Caco-2 (cell line): ENCODE data around the gene EFCAB9. TPM values are rescaled to one million over a fixed set of nuclear protein-coding genes. Genes with fewer than 3 reads are reported as not detected.
"Not testable (repeated sequence)": the region's sequence is repeated elsewhere in the genome, so short reads cannot be mapped to it uniquely, and the experiment has no call there.

Experiments
- BruUV-seq: library from RNA; stranded (reverse); fragments of 400-500 nt; replicated peaks from 2 replicates; lab custom pipeline; 2021; lab: Mats Ljungman, UMichigan
- CTCF ChIA-PET: fragments of 300-600 bp; sonication (Branson Sonifier 250); formaldehyde crosslinking; loops from one replicate; lab custom pipeline; 2022; ENCODE audit warnings: antibody characterized with exemption; lab: Charles Lee
- POLR2A ChIA-PET: fragments of 300-600 bp; sonication (Branson Sonifier 250); formaldehyde crosslinking; loops from one replicate; lab custom pipeline; 2022; ENCODE audit warnings: antibody characterized with exemption; lab: Charles Lee
- DNase-seq, 2 experiments: peaks; one replicate each; pipeline versions ENCODE4 v3.0.0 to v3.0.0-alpha.2; 2020 to 2022
- H3K27me3 ChIP-seq: replicated peaks from 2 replicates; pipeline ENCODE4 v1.6.0; 2011; ENCODE audit warnings: low read length; ENCODE audit not compliant: control insufficient read depth, insufficient read depth
- H3K36me3 ChIP-seq: 2 replicates; pipeline ENCODE4 v1.5.1; 2011; ENCODE audit warnings: low read length; ENCODE audit not compliant: control insufficient read depth, insufficient read depth
- H3K4me1 ChIP-seq: fragments of 250-450 bp; sonication (Bioruptor Pico); 2 replicates; pipeline ENCODE4 v1.5.1; 2020; ENCODE audit warnings: mild to moderate bottlenecking
- H3K4me3 ChIP-seq: 2 replicates; pipeline ENCODE4 v1.5.1; 2011; ENCODE audit warnings: low read depth, mild to moderate bottlenecking, control low read depth, low read length
- H3K9me3 ChIP-seq: fragments of 250-450 bp; sonication (Bioruptor Pico); 2 replicates; pipeline ENCODE4 v1.5.1; 2020; ENCODE audit warnings: mild to moderate bottlenecking, moderate library complexity
- H3K27ac Mint-ChIP-seq: one replicate; pipeline ENCODE4 v1.8.0; 2022; ENCODE audit warnings: mixed read lengths; ENCODE audit not compliant: unreplicated experiment
- H3K27me3 Mint-ChIP-seq: one replicate; pipeline ENCODE4 v1.8.0; 2022; ENCODE audit warnings: mixed read lengths; ENCODE audit not compliant: insufficient read depth, unreplicated experiment
- H3K36me3 Mint-ChIP-seq: one replicate; pipeline ENCODE4 v1.8.0; 2022; ENCODE audit warnings: mild to moderate bottlenecking, mixed read lengths; ENCODE audit not compliant: insufficient read depth, unreplicated experiment
- H3K4me1 Mint-ChIP-seq: one replicate; pipeline ENCODE4 v1.8.0; 2022; ENCODE audit warnings: low read depth, mixed read lengths; ENCODE audit not compliant: unreplicated experiment
- H3K4me3 Mint-ChIP-seq: one replicate; pipeline ENCODE4 v1.8.0; 2022; ENCODE audit warnings: mild to moderate bottlenecking, moderate library complexity, mixed read lengths; ENCODE audit not compliant: unreplicated experiment
- H3K9me3 Mint-ChIP-seq: one replicate; pipeline ENCODE4 v1.8.0; 2022; ENCODE audit warnings: mixed read lengths; ENCODE audit not compliant: unreplicated experiment
- intact Hi-C: fragments of 100-400 bp; cut with micrococcal nuclease; formaldehyde crosslinking; loops from one replicate; pipeline ENCODE4 v1.10.0; 2022; ENCODE audit not compliant: unreplicated experiment
- total RNA-seq: library from RNA; stranded (reverse); gene quantifications from 2 replicates; pipeline ENCODE4 v1.2.3, GENCODE V29; 2022
- TF ChIP-seq, protein P1 (sequence below), 2 experiments: fragments of 200-600 bp in 1 of 2; IDR thresholded peaks; 1 replicate in 1 of 2; 2 replicates in 1 of 2; pipeline versions ENCODE4 v1.5.1 to v1.8.0; 2011 to 2022; ENCODE audit warnings: antibody characterized with exemption in 1 of 2, control low read depth in 1 of 2, inconsistent platforms in 1 of 2, low read depth in 1 of 2, low read length in 1 of 2, mild to moderate bottlenecking in 1 of 2, moderate library complexity in 1 of 2; ENCODE audit not compliant: insufficient read depth in 1 of 2, severe bottlenecking in 1 of 2, unreplicated experiment in 1 of 2

Gene EFCAB9
- total RNA-seq, 1 experiment from 2014 or later: not detected

DNA sequence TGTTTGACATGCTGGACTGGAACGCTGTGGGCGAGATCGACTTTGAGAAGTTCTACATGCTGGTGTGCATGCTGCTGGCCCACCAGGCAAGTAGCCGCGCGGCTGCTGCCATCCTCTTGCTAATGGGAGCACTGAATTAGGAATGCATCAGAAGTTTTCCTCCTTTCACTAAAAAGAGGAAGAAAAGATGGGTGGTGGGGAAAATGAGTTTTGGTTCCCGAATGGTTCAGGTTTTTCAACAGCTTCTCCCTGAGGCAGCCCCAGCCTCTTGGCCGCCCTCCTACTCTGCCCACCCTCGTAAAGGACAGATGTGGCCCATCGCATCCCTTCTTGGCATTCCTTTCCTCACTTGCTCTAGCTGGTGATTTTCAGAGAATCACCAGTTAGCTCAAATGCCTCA, 5.5 kb downstream of the EFCAB9 start:
- no peaks in the 10 kb centered on the region for H3K4me1 Mint-ChIP-seq
- H3K36me3 Mint-ChIP-seq: no peaks in the 10 kb centered on the region
- DNase-seq: no peak
- Histone ChIP-seq H3K4me3 (no peak overlapping the region), H3K4me1 (no peaks in the 10 kb centered on the region), H3K27me3 (no peaks in the 10 kb centered on the region), H3K36me3 (no peaks in the 10 kb centered on the region), H3K9me3 (no peaks in the 10 kb centered on the region)
- no peak overlapping the region for H3K4me3 Mint-ChIP-seq
- intact Hi-C loops: no loop called here
- TF ChIP-seq, protein P1, sequence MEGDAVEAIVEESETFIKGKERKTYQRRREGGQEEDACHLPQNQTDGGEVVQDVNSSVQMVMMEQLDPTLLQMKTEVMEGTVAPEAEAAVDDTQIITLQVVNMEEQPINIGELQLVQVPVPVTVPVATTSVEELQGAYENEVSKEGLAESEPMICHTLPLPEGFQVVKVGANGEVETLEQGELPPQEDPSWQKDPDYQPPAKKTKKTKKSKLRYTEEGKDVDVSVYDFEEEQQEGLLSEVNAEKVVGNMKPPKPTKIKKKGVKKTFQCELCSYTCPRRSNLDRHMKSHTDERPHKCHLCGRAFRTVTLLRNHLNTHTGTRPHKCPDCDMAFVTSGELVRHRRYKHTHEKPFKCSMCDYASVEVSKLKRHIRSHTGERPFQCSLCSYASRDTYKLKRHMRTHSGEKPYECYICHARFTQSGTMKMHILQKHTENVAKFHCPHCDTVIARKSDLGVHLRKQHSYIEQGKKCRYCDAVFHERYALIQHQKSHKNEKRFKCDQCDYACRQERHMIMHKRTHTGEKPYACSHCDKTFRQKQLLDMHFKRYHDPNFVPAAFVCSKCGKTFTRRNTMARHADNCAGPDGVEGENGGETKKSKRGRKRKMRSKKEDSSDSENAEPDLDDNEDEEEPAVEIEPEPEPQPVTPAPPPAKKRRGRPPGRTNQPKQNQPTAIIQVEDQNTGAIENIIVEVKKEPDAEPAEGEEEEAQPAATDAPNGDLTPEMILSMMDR (IDR thresholded peaks at IDR 0.05; ENCODE audit: insufficient read depth in 1 of 2, low read depth in 1 of 2, low read length in 1 of 2, severe bottlenecking in 1 of 2, unreplicated experiment in 1 of 2): no peak
- no TSS peak for BruUV-seq
- no peaks in the 10 kb centered on the region for H3K27me3 Mint-ChIP-seq
- H3K27ac Mint-ChIP-seq: no peak overlapping the region
- H3K9me3 Mint-ChIP-seq: no peaks in the 10 kb centered on the region
- ChIA-PET POLR2A (no interaction called here), CTCF (no interaction called here)

DNA sequence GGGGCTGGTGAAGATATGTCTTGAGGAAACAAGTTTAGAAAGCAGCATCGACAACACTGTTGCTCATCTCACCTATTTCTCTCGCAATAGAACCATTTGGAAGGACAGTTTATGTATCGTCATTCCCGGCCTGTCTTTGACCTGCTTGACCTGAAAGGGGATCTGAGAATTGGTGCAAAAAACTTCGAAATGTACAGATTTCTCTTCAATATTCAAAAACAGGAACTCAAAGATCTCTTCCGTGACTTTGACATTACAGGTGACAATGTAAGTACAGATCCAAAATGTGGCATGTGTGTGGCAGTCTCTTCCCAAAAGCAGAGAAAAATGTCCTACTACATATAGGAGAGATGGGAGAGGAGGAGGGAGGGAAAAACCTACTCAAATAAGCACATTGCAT, 6.5 kb downstream of the EFCAB9 start:
- H3K27me3 Mint-ChIP-seq: no peaks in the 10 kb centered on the region
- no peaks in the 10 kb centered on the region for H3K36me3 ChIP-seq
- no peak overlapping the region for H3K4me3 Mint-ChIP-seq
- CTCF ChIA-PET: no interaction called here
- H3K36me3 Mint-ChIP-seq: no peaks in the 10 kb centered on the region
- no peak for DNase-seq
- intact Hi-C loops: no loop called here
- no peaks in the 10 kb centered on the region for H3K9me3 Mint-ChIP-seq
- no peaks in the 10 kb centered on the region for H3K27me3 ChIP-seq
- no peaks in the 10 kb centered on the region for H3K4me1 ChIP-seq
- POLR2A ChIA-PET: no interaction called here
- no peaks in the 10 kb centered on the region for H3K4me1 Mint-ChIP-seq
- BruUV-seq: no TSS peak
- H3K4me3 ChIP-seq: no peak overlapping the region
- H3K9me3 ChIP-seq: no peaks in the 10 kb centered on the region
- H3K27ac Mint-ChIP-seq: no peak overlapping the region
- TF ChIP-seq, protein P1 (IDR thresholded peaks at IDR 0.05; ENCODE audit: insufficient read depth in 1 of 2, low read depth in 1 of 2, low read length in 1 of 2, severe bottlenecking in 1 of 2, unreplicated experiment in 1 of 2): no peak

DNA sequence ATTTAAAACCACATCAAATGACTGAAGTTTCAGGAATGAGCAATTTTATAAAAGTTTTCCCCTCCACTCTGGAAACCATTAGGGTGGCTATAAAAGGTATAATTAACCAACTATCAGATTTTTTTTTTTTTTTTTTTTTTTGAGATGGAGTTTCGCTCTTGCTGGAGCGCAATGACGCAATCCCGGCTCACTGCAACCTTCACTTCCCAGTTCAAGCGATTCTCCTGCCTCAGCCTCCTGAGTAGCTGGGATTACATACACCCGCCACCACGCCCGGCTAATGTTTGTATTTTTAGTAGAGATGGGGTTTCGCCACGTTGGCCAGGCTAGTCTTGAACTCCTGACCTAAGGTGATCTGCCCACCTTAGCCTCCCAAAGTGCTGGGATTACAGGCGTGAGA, 12.0 kb downstream of the EFCAB9 start:
- H3K27me3 ChIP-seq, CTCF ChIA-PET, intact Hi-C loops, DNase-seq, H3K27ac Mint-ChIP-seq, H3K27me3 Mint-ChIP-seq, H3K36me3 ChIP-seq, POLR2A ChIA-PET, BruUV-seq, H3K4me1 ChIP-seq, H3K4me3 ChIP-seq, H3K9me3 Mint-ChIP-seq, H3K4me1 Mint-ChIP-seq, H3K4me3 Mint-ChIP-seq, H3K9me3 ChIP-seq: not testable (repeated sequence)
- peaks cover 30% of the 10 kb centered on the region for H3K36me3 Mint-ChIP-seq

DNA sequence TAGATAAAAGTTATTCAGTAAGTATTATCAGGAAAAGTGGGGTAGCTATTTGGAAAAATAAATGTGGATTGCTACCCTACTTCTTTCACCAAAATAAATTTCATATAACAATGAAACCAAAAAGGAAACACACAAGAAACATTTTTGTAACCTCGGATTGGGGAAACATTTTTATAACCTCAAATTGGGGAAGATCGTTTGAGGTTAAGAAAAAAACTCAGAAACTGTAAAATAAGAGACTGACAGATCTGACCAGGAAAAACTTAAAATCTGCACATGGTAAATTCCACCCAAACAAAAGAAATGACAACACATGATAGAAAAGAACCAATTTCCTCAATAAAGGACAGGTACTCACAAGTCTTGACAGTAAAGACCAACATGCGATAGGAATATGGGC, 13.5 kb downstream of the EFCAB9 start:
- Mint-ChIP-seq H3K9me3 (no peaks in the 10 kb centered on the region), H3K27me3 (no peaks in the 10 kb centered on the region), H3K27ac (no peak overlapping the region), H3K36me3 (peaks cover 40% of the 10 kb centered on the region), H3K4me1 (no peaks in the 10 kb centered on the region), H3K4me3 (no peak overlapping the region)
- Histone ChIP-seq H3K36me3 (peaks cover 4% of the 10 kb centered on the region; the same call in 1 of the 2 replicates), H3K27me3 (no peaks in the 10 kb centered on the region), H3K9me3 (no peaks in the 10 kb centered on the region), H3K4me3 (no peak overlapping the region), H3K4me1 (no peaks in the 10 kb centered on the region)
- TF ChIP-seq, protein P1 (IDR thresholded peaks at IDR 0.05; ENCODE audit: insufficient read depth in 1 of 2, low read depth in 1 of 2, low read length in 1 of 2, severe bottlenecking in 1 of 2, unreplicated experiment in 1 of 2): no peak
- intact Hi-C loops: no loop called here
- ChIA-PET POLR2A (no interaction called here), CTCF (no interaction called here)
- DNase-seq: no peak
- no TSS peak for BruUV-seq
